Endothelial cell of umbilical vein (primary cell): ENCODE measurements around the gene SMC1A. TPM values are rescaled to one million over a fixed set of nuclear protein-coding genes. Genes with fewer than 3 reads are reported as not detected.

ENCODE experiments used
- BruUV-seq: library from RNA; stranded (reverse); fragments of 400-500 nt; replicated peaks from 2 replicates; lab custom pipeline; 2021; lab: Mats Ljungman, UMichigan
- CTCF ChIA-PET: fragments of 300-600, 350-600 bp; sonication (Branson Sonifier 250); formaldehyde crosslinking; loops from one replicate; lab custom pipeline; 2021; ENCODE audit warnings: antibody characterized with exemption, inconsistent platforms; lab: Charles Lee
- POLR2A ChIA-PET: fragments of 300-600, 350-600 bp; sonication (Branson Sonifier 250); formaldehyde crosslinking; loops from one replicate; lab custom pipeline; 2021; ENCODE audit warnings: antibody characterized with exemption, inconsistent platforms; lab: Charles Lee
- DNase-seq: peaks from one replicate; pipeline ENCODE4 v3.0.0-alpha.2; 2011; ENCODE audit warnings: low read depth, low spot score
- FAIRE-seq: peaks from 2 replicates; lab custom pipeline; 2011; peaks lifted over from hg19 to GRCh38; lab: Jason Lieb, UNC
- H2AFZ ChIP-seq: 2 replicates; pipeline ENCODE4 v1.6.0; 2012; ENCODE audit warnings: low read depth, low read length, control low read depth, inconsistent platforms
- H3K27ac ChIP-seq: 2 replicates; pipeline ENCODE4 v1.5.1; 2011; ENCODE audit warnings: low read depth, mild to moderate bottlenecking, control low read depth, low read length, moderate library complexity; ENCODE audit not compliant: insufficient read depth
- H3K27me3 ChIP-seq, 2 experiments: 2 replicates each; pipeline versions ENCODE4 v1.6.0 to v1.6.1; 2011; ENCODE audit warnings: low read length in 2 of 2, mixed read lengths in 1 of 2; ENCODE audit not compliant: control insufficient read depth in 2 of 2, insufficient read depth in 2 of 2
- H3K36me3 ChIP-seq, 2 experiments: 2 replicates in 1 of 2; 3 replicates in 1 of 2; pipeline ENCODE4 v1.5.1; 2011; ENCODE audit warnings: low read length in 2 of 2, mild to moderate bottlenecking in 1 of 2, moderate library complexity in 1 of 2; ENCODE audit not compliant: control insufficient read depth in 2 of 2, insufficient read depth in 2 of 2; ENCODE audit errors: extremely low read depth in 1 of 2
- H3K4me1 ChIP-seq: 3 replicates; pipeline ENCODE4 v1.5.1; 2011; ENCODE audit warnings: mild to moderate bottlenecking, low read length; ENCODE audit not compliant: control insufficient read depth, insufficient read depth; ENCODE audit errors: extremely low read depth
- H3K4me2 ChIP-seq: 2 replicates; pipeline ENCODE4 v1.6.1; 2011; ENCODE audit warnings: low read length, control low read depth, mixed read lengths; ENCODE audit not compliant: insufficient read depth
- H3K4me3 ChIP-seq, 3 experiments: fragments of 200-600 bp in 1 of 3; sonication (generic), shearing (Covaris generic) in 1 of 3; replicated peaks in 1 of 3; 2 replicates each; pipeline ENCODE4 v1.5.1; 2011 to 2016; ENCODE audit warnings: control low read depth in 3 of 3, low read length in 3 of 3, mild to moderate bottlenecking in 2 of 3, inconsistent platforms in 1 of 3, low read depth in 1 of 3, moderate library complexity in 1 of 3; ENCODE audit not compliant: insufficient read depth in 1 of 3
- H3K79me2 ChIP-seq: 2 replicates; pipeline ENCODE4 v1.6.0; 2012; ENCODE audit warnings: low read length, inconsistent platforms; ENCODE audit not compliant: control insufficient read depth, insufficient read depth
- H3K9ac ChIP-seq: replicated peaks from 2 replicates; pipeline ENCODE3; 2011; ENCODE audit warnings: low read length, control low read depth; ENCODE audit not compliant: insufficient read depth; ENCODE audit errors: extremely low read depth
- H3K9me1 ChIP-seq: replicated peaks from 3 replicates; pipeline ENCODE4 v1.6.0; 2011; ENCODE audit warnings: mild to moderate bottlenecking, low read length; ENCODE audit not compliant: control insufficient read depth, insufficient read depth; ENCODE audit errors: extremely low read depth
- H3K9me3 ChIP-seq: replicated peaks from 2 replicates; pipeline ENCODE4 v1.5.1; 2012; ENCODE audit warnings: low read length, inconsistent platforms; ENCODE audit not compliant: control insufficient read depth, insufficient read depth
- H4K20me1 ChIP-seq: replicated peaks from 2 replicates; pipeline ENCODE3; 2011; ENCODE audit warnings: mild to moderate bottlenecking, low read length; ENCODE audit not compliant: control insufficient read depth, insufficient read depth; ENCODE audit errors: extremely low read depth
- EZH2 ChIP-seq: IDR thresholded peaks from 2 replicates; pipeline ENCODE4 v1.6.1; 2012; ENCODE audit warnings: borderline replicate concordance, low read depth, mild to moderate bottlenecking, moderate library complexity, low read length, inconsistent platforms; ENCODE audit not compliant: severe bottlenecking
- FOS ChIP-seq: IDR thresholded peaks from 2 replicates; pipeline ENCODE4 v1.6.1; 2011; ENCODE audit warnings: mild to moderate bottlenecking, low read length, moderate library complexity, borderline replicate concordance; ENCODE audit not compliant: insufficient read depth
- GATA2 ChIP-seq: IDR thresholded peaks from 2 replicates; pipeline ENCODE4 v1.7.0; 2011; ENCODE audit warnings: low read depth, mild to moderate bottlenecking, moderate library complexity, mixed read lengths, low read length; ENCODE audit not compliant: insufficient read length, insufficient read depth
- JUN ChIP-seq: IDR thresholded peaks from 2 replicates; pipeline ENCODE4 v1.6.1; 2011; ENCODE audit warnings: borderline replicate concordance, low read depth; ENCODE audit not compliant: insufficient read length, insufficient read depth
- MAX ChIP-seq: IDR thresholded peaks from 2 replicates; pipeline ENCODE4 v1.6.1; 2011; ENCODE audit not compliant: insufficient read depth, insufficient read length
- MYC ChIP-seq: IDR thresholded peaks from one replicate; pipeline ENCODE4 v1.6.1; 2011; ENCODE audit warnings: mild to moderate bottlenecking, low read depth, low read length
- POLR2A ChIP-seq: IDR thresholded peaks from 2 replicates; pipeline ENCODE4 v1.6.1; 2012; ENCODE audit warnings: low read depth, mild to moderate bottlenecking, control low read depth, low read length
- POLR2AphosphoS5 ChIP-seq: IDR thresholded peaks from 2 replicates; pipeline ENCODE4 v1.6.1; 2012; ENCODE audit warnings: low read depth, mild to moderate bottlenecking, control low read depth, low read length, moderate library complexity; ENCODE audit not compliant: insufficient read depth
- dilution Hi-C: fragments of 300-500 bp; cut with MboI; formaldehyde crosslinking; loops from one replicate; pipeline ENCODE4 v1.15.0; 2019; ENCODE audit warnings: low sequenced_read_pairs; ENCODE audit not compliant: extremely low pct_ligation_motif_present
- intact Hi-C: fragments of 100-400 bp; cut with micrococcal nuclease; formaldehyde crosslinking; loops from one replicate; pipeline ENCODE4 v1.10.0; 2022
- polyA plus RNA-seq, 4 experiments: library from polyadenylated mRNA; depleted of rRNA in 3 of 4; stranded (reverse) in 3 of 4; unstranded in 1 of 4; fragments of >200 nt; gene quantifications; 2 replicates each; pipeline versions ENCODE4 v1.2.1 to v1.2.3, GENCODE V29; 2011 to 2012; ENCODE audit warnings: missing spikeins in 1 of 4
- total RNA-seq: library from RNA; stranded (reverse); gene quantifications from 2 replicates; pipeline ENCODE4 v1.2.3, GENCODE V29; 2021
- TF ChIP-seq, protein P1 (sequence below), 2 donors: IDR thresholded peaks; 1 replicate in 1 of 2; 2 replicates in 1 of 2; pipeline ENCODE4 v1.5.1; 2011; ENCODE audit warnings: low read length in 2 of 2, mild to moderate bottlenecking in 2 of 2, moderate library complexity in 2 of 2, control low read depth in 1 of 2, inconsistent platforms in 1 of 2, low read depth in 1 of 2; ENCODE audit not compliant: insufficient read depth in 1 of 2; ENCODE audit errors: extremely low read depth in 1 of 2

The SMC1A gene
- total and polyA plus RNA-seq, 2 donors (not counting 3 experiments of a cell fraction or from before 2014, with no cell fraction given) = 15.4 to 75.9 TPM

- peaks cover 4 to 15% of the 10 kb centered on the region in 2 experiments for H3K36me3 ChIP-seq
- CTCF ChIA-PET = interaction anchor here (0.7 to 1.1 kb wide), 2 partner anchors 10 to 91 kb away, joined by 3 read pairs; no protein-coding TSS in a partner anchor
Measured at GRCh38 chrX:53403535-53403934, 18.9 kb downstream of the SMC1A start.

More at GRCh38 chrX:53403535-53403934, 18.9 kb downstream of the SMC1A start:
- TF ChIP-seq GATA2 (no peak), POLR2A (no peak), EZH2 (no peak), MYC (no peak), FOS (no peak), POLR2AphosphoS5 (no peak), JUN (no peak), MAX (no peak)
- TF ChIP-seq, protein P1, sequence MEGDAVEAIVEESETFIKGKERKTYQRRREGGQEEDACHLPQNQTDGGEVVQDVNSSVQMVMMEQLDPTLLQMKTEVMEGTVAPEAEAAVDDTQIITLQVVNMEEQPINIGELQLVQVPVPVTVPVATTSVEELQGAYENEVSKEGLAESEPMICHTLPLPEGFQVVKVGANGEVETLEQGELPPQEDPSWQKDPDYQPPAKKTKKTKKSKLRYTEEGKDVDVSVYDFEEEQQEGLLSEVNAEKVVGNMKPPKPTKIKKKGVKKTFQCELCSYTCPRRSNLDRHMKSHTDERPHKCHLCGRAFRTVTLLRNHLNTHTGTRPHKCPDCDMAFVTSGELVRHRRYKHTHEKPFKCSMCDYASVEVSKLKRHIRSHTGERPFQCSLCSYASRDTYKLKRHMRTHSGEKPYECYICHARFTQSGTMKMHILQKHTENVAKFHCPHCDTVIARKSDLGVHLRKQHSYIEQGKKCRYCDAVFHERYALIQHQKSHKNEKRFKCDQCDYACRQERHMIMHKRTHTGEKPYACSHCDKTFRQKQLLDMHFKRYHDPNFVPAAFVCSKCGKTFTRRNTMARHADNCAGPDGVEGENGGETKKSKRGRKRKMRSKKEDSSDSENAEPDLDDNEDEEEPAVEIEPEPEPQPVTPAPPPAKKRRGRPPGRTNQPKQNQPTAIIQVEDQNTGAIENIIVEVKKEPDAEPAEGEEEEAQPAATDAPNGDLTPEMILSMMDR (IDR thresholded peaks at IDR 0.05; ENCODE audit: extremely low read depth in 1 of 2, insufficient read depth in 1 of 2, low read depth in 1 of 2, low read length in 2 of 2) = no peak
- no peaks in the 10 kb centered on the region for H3K9me1 ChIP-seq
- H3K4me2 ChIP-seq = no peak overlapping the region
- H3K79me2 ChIP-seq = no peaks in the 10 kb centered on the region
- no peak for FAIRE-seq
- no peak overlapping the region for H2AFZ ChIP-seq
- no peak overlapping the region for H3K9ac ChIP-seq
- BruUV-seq = no TSS peak
- DNase-seq = no peak
- H4K20me1 ChIP-seq = no peaks in the 10 kb centered on the region
- dilution Hi-C loops = no loop called here
- H3K4me1 ChIP-seq = no peaks in the 10 kb centered on the region
- no peaks in the 10 kb centered on the region for H3K27me3 ChIP-seq
- POLR2A ChIA-PET = no interaction called here
- no peak overlapping the region for H3K4me3 ChIP-seq
- intact Hi-C loops = no loop called here
- no peaks in the 10 kb centered on the region for H3K9me3 ChIP-seq
- no peak overlapping the region for H3K27ac ChIP-seq
